ENCODE data around the gene UFSP1.

GRCh38 chr7:100893910-100894721 lies 4.6 kb upstream of the UFSP1 start:
- TF ChIP-seq CTCF (conservative IDR thresholded peaks at IDR 0.05) = no peak
- no peak for TF ChIP-seq ZFX (IDR thresholded peaks at IDR 0.05)

Data from C4-2B (cell line).